HEK293T (cell line): ENCODE data around the gene MOV10L1.

ENCODE experiments used
- CTCF ChIA-PET: fragments of 350-600 bp; formaldehyde crosslinking; extraction: SDS; loops from one replicate; lab custom pipeline; 2021; ENCODE audit warnings: antibody characterized with exemption, inconsistent platforms; lab: Yijun Ruan, JAX
- POLR2A ChIA-PET: fragments of 350-600 bp; formaldehyde crosslinking; extraction: SDS; loops from one replicate; lab custom pipeline; 2020; ENCODE audit warnings: antibody characterized with exemption, inconsistent platforms; lab: Yijun Ruan, JAX
- DNase-seq: peaks from one replicate; pipeline ENCODE4 v3.0.0; 2012; ENCODE audit warnings: mixed read lengths; ENCODE audit errors: extremely low spot score
- ARNT ChIP-seq: fragments of 450-650 bp; IDR thresholded peaks from 2 replicates; pipeline ENCODE4 v1.6.1; 2017; ENCODE audit warnings: mild to moderate bottlenecking
- BHLHE40 ChIP-seq: fragments of 450-650 bp; IDR thresholded peaks from 2 replicates; pipeline ENCODE4 v1.6.1; 2016; ENCODE audit warnings: mild to moderate bottlenecking, moderate library complexity, borderline replicate concordance
- CTBP1 ChIP-seq: fragments of 450-650 bp; IDR thresholded peaks from 2 replicates; pipeline ENCODE4 v1.6.1; 2016; ENCODE audit warnings: borderline replicate concordance
- ELF4 ChIP-seq: fragments of 450-650 bp; IDR thresholded peaks from 2 replicates; pipeline ENCODE4 v1.6.1; 2017; ENCODE audit warnings: antibody characterized with exemption
- FOXA1 ChIP-seq: fragments of 450-650 bp; IDR thresholded peaks from 2 replicates; pipeline ENCODE4 v1.6.1; 2016; ENCODE audit warnings: mild to moderate bottlenecking
- FOXK2 ChIP-seq: fragments of 450-650 bp; IDR thresholded peaks from 2 replicates; pipeline ENCODE4 v1.6.1; 2016; ENCODE audit warnings: mild to moderate bottlenecking
- FOXM1 ChIP-seq: fragments of 450-650 bp; IDR thresholded peaks from 2 replicates; pipeline ENCODE4 v1.6.1; 2017; ENCODE audit warnings: mild to moderate bottlenecking, borderline replicate concordance
- HDGF ChIP-seq: fragments of 450-650 bp; IDR thresholded peaks from 2 replicates; pipeline ENCODE4 v1.6.1; 2017; ENCODE audit warnings: antibody characterized with exemption, borderline replicate concordance
- L3MBTL2 ChIP-seq: fragments of 450-650 bp; conservative IDR thresholded peaks from 2 replicates; pipeline ENCODE4 v1.6.1; 2016; ENCODE audit warnings: mild to moderate bottlenecking
- LEF1 ChIP-seq: fragments of 450-650 bp; IDR thresholded peaks from 2 replicates; pipeline ENCODE4 v1.6.1; 2017; ENCODE audit warnings: mild to moderate bottlenecking, borderline replicate concordance
- NFRKB ChIP-seq: fragments of 450-650 bp; IDR thresholded peaks from 2 replicates; pipeline ENCODE4 v1.6.1; 2016; ENCODE audit warnings: mild to moderate bottlenecking, moderate library complexity
- SP1 ChIP-seq: fragments of 450-650 bp; IDR thresholded peaks from 2 replicates; pipeline ENCODE4 v1.6.1; 2017
- SUZ12 ChIP-seq: fragments of 450-650 bp; IDR thresholded peaks from 2 replicates; pipeline ENCODE4 v1.6.1; 2016; ENCODE audit warnings: mild to moderate bottlenecking
- TARDBP ChIP-seq: fragments of 450-650 bp; IDR thresholded peaks from 2 replicates; pipeline ENCODE4 v1.6.1; 2016
- ZNF384 ChIP-seq: fragments of 450-650 bp; IDR thresholded peaks from 2 replicates; pipeline ENCODE4 v1.6.1; 2016
- TF ChIP-seq, protein P1 (sequence below): fragments of 450-650 bp; IDR thresholded peaks from 2 replicates; pipeline ENCODE4 v1.6.1; 2016

Gene MOV10L1

DNA sequence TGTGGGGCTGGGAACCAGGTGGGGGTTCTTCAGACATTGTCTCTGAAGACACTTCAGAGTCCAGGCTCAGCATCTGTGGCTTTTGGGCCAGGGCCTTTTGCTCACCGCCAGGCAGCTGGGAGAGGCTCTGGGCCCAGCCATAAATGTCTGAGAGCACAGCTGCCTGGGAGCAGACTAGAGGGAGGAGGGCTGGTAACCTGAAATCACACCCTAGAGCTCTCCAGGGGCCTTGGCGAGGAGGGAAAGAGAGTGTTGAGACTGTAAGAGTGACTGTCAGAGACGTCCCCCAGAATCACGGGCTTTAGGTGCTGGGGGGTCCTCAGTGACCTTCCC is 100.0 kb downstream of the MOV10L1 start:
- no peak for TF ChIP-seq SP1
- TF ChIP-seq FOXA1 = no peak
- TF ChIP-seq FOXM1 = no peak
- no peak for TF ChIP-seq SUZ12
- TF ChIP-seq BHLHE40 = no peak
- TF ChIP-seq ARNT = no peak
- TF ChIP-seq L3MBTL2 = no peak
- no peak for TF ChIP-seq LEF1
- TF ChIP-seq ELF4 = no peak
- no peak for TF ChIP-seq CTBP1
- no peak for TF ChIP-seq TARDBP
- TF ChIP-seq FOXK2 = no peak
- no peak for TF ChIP-seq NFRKB
- TF ChIP-seq, protein P1, sequence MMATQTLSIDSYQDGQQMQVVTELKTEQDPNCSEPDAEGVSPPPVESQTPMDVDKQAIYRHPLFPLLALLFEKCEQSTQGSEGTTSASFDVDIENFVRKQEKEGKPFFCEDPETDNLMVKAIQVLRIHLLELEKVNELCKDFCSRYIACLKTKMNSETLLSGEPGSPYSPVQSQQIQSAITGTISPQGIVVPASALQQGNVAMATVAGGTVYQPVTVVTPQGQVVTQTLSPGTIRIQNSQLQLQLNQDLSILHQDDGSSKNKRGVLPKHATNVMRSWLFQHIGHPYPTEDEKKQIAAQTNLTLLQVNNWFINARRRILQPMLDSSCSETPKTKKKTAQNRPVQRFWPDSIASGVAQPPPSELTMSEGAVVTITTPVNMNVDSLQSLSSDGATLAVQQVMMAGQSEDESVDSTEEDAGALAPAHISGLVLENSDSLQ = no peak
- no peak for TF ChIP-seq HDGF
- TF ChIP-seq ZNF384 = no peak
- CTCF ChIA-PET = interaction anchor here (0.7 to 1.2 kb wide), 2 partner anchors 39 to 65 kb away, joined by 3 to 6 read pairs; no protein-coding TSS in a partner anchor
- no peak for DNase-seq
- POLR2A ChIA-PET = interaction anchor here (0.8 to 1.8 kb wide), 4 partner anchors 10 to 19 kb away, joined by 3 to 5 read pairs (median 3); partner anchors contain the start of gene PANX2

DNA sequence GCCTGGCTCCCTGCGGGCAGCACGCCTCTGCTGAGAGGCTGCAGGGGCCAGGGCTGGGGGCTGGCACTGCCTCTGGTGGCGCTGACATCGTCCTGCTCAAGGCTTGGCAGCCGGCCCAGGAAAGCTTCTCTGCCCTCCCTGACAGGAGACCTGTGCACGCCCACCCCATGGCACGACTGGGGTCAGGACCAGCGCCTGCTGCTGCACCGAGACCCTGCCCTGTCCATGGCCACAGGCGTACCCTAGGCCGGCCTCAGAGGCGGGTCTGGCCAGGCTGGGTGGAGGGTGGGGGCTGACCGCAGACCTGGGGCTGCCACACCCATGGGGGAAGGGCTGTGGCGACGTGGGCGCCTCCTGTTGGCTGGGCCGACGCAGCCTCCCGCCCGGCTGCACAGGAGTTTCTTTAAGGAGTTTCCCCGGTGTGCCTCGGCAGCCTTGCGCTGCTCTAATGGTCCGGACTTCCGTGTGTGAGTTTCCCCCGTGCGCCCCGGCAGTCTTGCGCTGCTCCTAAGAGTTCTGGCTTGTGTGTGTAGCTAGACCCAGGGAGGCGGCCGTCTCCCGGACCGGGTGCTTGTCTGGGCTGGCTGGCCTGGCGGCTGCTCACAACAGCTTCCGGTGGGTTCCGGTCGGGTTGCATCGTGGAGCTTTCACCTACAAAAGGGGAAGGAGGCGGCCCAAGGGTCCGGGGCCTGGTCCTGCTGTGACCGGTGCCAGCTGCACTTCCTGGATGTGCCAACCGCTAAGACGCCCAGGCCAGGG is 100.6 kb downstream of the MOV10L1 start:
- ChIA-PET POLR2A (interaction anchor here (0.8 to 1.8 kb wide), 5 partner anchors 9 to 41 kb away, joined by 3 to 5 read pairs (median 3); partner anchors contain the start of gene PANX2), CTCF (interaction anchor here (0.6 to 1.2 kb wide), 3 partner anchors 40 to 294 kb away, joined by 3 to 6 read pairs (median 4); no protein-coding TSS in a partner anchor)
- TF ChIP-seq, protein P1 = no peak
- TF ChIP-seq L3MBTL2 (no peak), CTBP1 (no peak), BHLHE40 (no peak), FOXK2 (no peak), ARNT (no peak), SUZ12 (no peak), SP1 (no peak), FOXM1 (no peak), HDGF (no peak), ZNF384 (no peak)
- no peak for DNase-seq

DNA sequence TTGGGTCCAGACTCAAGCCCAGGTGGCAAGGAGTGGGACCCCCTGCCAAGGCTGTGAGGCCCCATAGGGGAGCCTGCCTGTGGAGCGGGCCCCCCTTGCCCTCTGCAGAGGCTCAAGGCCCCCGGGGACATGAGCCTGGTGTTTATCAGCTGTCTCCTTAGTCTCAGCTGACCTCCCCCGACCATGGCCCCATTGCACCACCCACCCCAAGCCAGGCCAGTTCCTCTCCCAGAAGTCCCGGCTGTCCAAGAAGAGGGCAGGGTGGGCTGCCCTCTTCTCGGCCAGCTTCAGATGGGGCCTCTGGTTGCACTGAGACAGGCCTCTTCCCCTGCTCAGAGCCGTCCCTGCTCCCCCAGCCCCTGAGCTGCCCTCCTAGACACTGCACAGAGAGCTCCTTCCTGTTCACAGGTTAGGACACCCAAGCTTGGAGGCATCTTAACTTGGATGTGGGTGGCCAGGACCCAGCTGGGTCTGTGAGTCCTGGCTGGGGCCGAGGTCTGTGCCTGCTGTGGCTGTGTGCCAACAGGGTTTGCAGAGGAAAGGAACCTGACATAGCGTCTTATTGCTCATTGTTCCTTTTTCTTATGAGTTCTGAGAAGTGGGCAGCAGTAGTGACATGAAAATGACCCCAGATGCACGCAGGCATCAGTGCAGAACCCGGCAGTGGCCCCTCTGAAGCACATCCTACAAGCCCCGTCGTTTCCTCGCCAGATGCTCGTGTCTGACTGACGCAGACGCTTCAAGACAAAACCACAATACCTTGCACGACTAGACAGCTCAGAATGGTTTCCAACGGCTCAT is 101.3 kb downstream of the MOV10L1 start:
- no peak for DNase-seq
- CTCF ChIA-PET = interaction anchor here (0.6 kb wide), 1 partner anchor 295 kb away, joined by 4 read pairs; no protein-coding TSS in a partner anchor
- POLR2A ChIA-PET = interaction anchor here (0.9 to 1.8 kb wide), 2 partner anchors 9 to 42 kb away, joined by 4 to 5 read pairs; no protein-coding TSS in a partner anchor
- TF ChIP-seq ARNT = no peak
- TF ChIP-seq BHLHE40 = no peak
- TF ChIP-seq FOXK2 = no peak
- no peak for TF ChIP-seq ELF4
- no peak for TF ChIP-seq ZNF384

DNA sequence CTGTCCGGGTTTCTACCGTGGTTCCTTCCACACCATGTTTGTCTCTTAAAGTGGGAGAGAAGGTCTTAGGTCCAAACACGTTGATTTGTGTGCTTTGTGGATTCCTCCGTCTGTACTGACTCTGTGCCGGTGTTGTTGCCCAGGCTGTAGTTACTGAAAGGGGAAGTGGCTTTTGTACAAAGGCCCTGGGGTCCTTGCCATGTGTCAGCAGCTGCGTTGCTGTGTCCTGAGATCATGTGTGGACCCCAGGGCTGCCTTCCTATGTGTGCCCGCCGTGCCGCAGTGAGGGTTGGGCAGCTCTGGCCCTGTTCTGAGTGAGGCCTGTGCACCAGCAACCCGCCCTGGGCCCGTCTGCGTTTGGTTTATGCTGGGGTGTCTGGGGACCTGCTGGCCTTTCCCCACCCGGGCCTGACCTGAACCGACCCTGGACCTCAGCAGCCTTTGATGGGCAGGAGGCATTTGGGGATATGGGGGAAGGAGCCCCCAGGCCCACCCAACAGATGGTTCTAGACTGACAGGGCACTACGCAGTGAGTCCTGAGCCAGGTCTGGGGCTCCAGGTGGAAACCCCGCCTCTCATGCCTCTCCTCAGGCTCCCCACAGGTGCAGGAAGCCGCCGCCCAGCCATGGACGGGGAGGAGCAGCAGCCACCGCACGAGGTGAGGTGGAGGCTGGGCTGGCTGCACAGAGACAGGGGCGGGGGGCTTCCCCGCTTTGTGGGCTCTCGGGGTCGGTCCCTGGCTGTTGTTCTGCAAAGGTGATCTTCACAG is 102.8 kb downstream of the MOV10L1 start:
- ChIA-PET CTCF (no interaction called here), POLR2A (no interaction called here)
- no peak for DNase-seq

DNA sequence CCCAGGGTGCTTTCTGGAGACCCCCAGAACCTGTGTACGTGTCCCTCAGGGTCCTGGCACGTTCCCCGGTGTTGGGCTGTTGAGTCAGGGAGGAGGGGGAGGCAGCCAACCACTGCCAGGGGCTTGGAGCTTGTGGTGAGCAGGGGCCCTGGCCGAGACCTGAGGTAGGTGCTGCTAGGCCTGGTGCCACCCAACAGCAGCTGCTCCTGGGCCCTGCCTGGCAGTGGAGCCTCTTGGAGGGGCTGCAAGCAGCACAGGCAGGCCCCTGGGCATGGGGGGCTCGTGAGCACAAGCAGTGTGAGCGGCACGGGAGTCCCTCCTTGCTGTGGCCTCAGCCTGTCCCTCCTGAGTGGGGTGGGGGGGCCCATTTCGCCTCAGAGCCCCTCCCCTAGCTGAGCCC is 103.8 kb downstream of the MOV10L1 start:
- ChIA-PET CTCF (no interaction called here), POLR2A (no interaction called here)
- no peak for DNase-seq
- TF ChIP-seq FOXK2 (no peak), LEF1 (no peak), ARNT (no peak), BHLHE40 (no peak), CTBP1 (no peak), TARDBP (no peak), SUZ12 (no peak), HDGF (no peak), FOXM1 (no peak), SP1 (no peak), NFRKB (no peak), ELF4 (no peak), L3MBTL2 (no peak), FOXA1 (no peak), ZNF384 (no peak)
- TF ChIP-seq, protein P1 = no peak

More for the DNA sequence above, 102.8 kb downstream of the MOV10L1 start:
- TF ChIP-seq LEF1 (no peak), SP1 (no peak), CTBP1 (no peak), ARNT (no peak), FOXA1 (no peak), BHLHE40 (no peak), NFRKB (no peak), ZNF384 (no peak)
